NCI-H748 (cell line): Measurements from ENCODE around the gene TMIGD3.

Source experiments
- DNase-seq: peaks from one replicate; lab custom pipeline; 2025; ENCODE audit not compliant: unreplicated experiment; lab: John Stamatoyannopoulos, UW

The TMIGD3 gene

DNA sequence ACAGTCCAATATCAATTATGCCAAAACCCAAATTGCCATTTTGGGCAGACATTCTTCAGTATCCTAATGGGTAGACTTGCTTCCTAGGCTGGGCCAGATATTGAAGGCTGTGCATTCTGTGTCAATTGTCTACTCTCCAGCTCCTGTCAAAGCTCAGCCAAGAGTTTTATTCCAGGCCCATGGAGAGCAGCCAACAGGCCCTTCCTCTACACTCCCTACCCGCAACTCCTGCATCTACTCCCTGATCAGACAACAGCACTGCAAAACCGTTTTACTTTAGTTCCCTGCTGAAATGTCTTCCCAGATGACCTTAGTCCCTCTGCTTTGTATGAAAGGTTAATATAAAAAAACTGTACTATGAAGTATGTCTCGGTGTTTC, 6.6 kb upstream of the TMIGD3 start:
- no peak for DNase-seq

- DNase-seq = no peak
These were observed 4.2 kb upstream of the TMIGD3 start for GRCh38 chr1:111507411-111508201.

- no peak for DNase-seq
These were observed 3.1 kb upstream of the TMIGD3 start for GRCh38 chr1:111506561-111506960.

- DNase-seq = no peak
These were observed 2.2 kb upstream of the TMIGD3 start for GRCh38 chr1:111505641-111506119.

- DNase-seq = peak; percentile 19
These were observed 664 bp upstream of the TMIGD3 start for GRCh38 chr1:111504097-111504496.

- DNase-seq = no peak
These were observed 1.8 kb downstream of the TMIGD3 start for GRCh38 chr1:111501645-111502044.

- DNase-seq = no peak
These were observed 4.2 kb downstream of the TMIGD3 start for GRCh38 chr1:111499026-111499785.

GRCh38 chr1:111497592-111497991, 5.8 kb downstream of the TMIGD3 start:
- peak; percentile 16 for DNase-seq

DNA sequence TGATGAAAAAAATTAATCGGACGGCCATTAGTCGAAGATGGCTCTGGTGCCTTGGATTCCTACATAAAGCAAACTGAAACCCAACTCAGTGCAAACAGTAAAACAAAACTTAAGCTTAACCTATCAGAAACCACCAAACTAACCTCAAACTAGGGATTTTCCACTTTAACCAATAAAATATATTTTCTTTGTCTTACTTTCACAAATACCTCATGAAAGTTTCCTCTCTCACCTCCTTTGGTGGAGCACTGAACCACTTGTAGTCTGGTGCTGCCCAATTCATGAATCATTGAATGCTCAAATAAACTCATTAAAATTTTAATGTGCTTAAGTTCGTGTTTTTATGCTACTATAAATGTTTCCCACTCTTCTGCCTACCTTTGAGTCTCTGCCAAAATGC, 7.0 kb downstream of the TMIGD3 start:
- no peak for DNase-seq

DNA sequence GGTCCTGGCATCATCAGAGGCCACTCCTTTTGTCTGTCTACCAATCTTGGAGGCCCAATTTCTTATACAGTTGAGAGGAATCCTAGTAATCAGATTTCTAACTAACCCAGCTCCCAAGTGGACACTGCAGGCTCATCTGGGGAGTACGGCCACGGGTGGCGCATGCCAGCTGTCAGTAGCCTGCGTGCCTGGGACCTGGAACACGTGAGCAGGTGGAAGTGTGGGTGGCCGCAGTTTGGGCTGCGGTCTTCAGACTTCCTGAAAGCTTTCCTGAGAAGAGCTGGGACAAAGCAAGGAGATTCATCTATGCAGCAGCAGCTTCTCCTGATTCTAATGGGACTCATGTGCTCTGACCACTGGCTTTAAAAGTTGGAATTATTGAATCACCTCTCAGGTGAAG, 12.4 kb downstream of the TMIGD3 start:
- DNase-seq = no peak

- no peak for DNase-seq
These were observed 13.2 kb downstream of the TMIGD3 start for GRCh38 chr1:111490220-111490619.

- DNase-seq = no peak
These were observed 13.8 kb downstream of the TMIGD3 start for GRCh38 chr1:111489604-111490003.

DNA sequence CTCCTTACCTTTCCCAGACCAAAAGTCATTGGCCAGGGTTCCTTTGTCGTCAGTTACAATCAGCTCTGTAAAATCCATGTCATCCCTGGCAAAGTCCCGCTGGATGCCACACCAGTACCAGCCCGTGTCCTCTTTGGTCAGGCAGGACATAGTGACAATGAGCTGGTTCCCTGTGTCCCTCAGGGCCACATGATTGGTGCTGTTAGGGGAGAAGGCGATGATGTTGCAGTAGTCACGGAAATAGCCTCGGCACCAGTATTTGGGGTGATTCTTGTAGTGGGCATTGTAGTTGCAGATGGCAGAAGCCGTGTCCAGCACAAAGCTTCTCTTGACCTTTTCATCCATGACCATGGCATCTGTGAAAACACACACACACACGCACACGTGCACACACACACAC, 14.8 kb downstream of the TMIGD3 start:
- no peak for DNase-seq

- no peak for DNase-seq
These were observed 16.3 kb downstream of the TMIGD3 start for GRCh38 chr1:111487133-111487532.

- DNase-seq = no peak
These were observed 17.0 kb downstream of the TMIGD3 start for GRCh38 chr1:111486431-111486830.

GRCh38 chr1:111484391-111485026, 18.9 kb downstream of the TMIGD3 start:
- DNase-seq = no peak

GRCh38 chr1:111483876-111484275, 19.6 kb downstream of the TMIGD3 start:
- no peak for DNase-seq

- DNase-seq = no peak
These were observed 20.3 kb downstream of the TMIGD3 start for GRCh38 chr1:111483166-111483565.

DNA sequence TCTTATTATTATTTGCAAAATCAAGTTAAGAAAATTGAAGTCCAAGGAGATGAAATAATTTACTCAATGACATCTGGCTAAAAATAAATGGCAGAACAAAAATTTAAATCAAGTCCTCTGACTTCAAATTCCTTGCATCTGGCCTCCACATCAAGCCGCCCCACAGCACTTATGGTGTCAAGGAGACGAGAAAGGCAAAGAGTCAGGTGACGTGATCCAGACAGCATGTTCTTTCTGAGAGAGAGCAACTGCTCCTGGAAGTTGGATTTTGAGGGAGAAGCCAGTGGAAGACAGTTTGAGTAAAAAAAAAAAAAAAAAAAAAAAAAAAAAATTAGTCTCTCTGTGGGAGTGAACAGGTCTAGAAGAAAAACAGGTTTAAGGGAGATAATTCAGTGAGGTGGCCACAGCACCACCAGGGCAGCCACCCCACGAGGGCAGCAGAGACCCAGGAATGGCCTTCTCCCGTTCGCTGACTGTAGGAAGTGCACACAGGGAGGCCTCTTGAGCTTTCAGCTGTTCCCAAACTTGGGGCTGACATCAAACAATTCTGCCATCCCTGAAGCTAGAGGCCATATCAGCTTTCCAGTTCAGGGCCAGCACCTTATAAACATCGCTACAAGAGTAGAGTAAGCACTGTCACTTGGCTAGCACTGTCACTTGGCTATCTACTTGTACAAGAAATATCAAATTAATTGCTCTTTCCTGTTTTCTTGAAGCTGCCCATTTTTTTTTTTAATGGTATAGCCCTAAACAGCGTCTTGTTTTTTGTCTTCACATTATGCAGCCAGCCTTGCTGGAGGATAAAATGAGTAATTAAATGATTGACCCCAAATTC, 21.8 kb downstream of the TMIGD3 start:
- DNase-seq = peak; percentile 43

DNA sequence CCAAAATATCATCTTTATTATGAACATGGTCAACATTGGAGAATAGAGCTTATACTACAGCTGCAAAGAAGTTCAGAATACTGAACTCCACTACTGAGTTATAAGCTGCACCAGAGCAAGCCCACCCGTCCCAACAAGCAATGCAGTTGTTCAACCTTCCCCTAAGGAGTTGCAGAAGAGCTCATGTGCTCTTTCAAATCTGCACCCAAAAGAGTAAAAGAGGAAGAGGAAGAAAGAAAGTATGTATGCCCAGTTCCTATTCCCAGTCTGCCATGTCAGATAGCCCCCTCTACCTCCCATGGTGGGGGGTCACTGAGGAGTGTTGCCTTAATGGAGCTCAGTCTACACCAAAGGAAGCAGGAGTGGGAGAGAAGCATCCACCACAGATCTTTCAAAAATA, 22.8 kb downstream of the TMIGD3 start:
- no peak for DNase-seq

DNA sequence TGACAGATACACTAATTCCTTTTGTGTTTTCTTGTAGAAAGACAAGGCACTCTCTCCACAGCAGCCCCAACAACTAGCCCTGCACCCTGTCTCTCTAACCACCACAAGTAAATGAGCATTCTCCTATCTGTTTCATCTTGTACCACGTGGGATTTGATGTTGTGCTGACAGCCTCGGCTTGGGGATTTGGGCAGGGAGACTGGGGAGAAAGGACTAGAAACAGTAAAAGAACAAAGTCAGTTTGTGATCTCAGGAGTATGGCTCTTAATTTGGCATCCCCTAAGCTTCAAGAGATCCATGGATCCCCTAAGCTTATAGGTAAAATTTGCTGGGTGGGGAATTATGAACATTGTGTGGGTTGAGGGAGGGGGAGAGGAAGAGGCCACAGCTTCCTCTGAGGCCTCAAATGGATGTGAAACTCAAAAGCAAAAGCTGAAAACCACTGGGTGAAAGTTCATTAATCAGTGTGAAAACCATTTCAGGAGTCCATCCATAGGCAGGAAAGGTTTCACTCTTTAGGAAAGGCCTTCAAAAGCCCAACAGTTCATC, 26.6 kb downstream of the TMIGD3 start:
- DNase-seq = no peak
